Small intestine (tissue), 7 donors: ENCODE data around the gene ACMSD. TPM values are rescaled to one million over a fixed set of nuclear protein-coding genes. Genes with fewer than 3 reads are reported as not detected.

Experiments used
- DNase-seq, 2 donors: peaks; one replicate each; pipeline versions ENCODE4 v3.0.0 to v3.0.0-alpha.2; 2013
- FAIRE-seq: peaks from 2 replicates; lab custom pipeline; 2012; peaks lifted over from hg19 to GRCh38; lab: Jason Lieb, UNC
- H3K27ac ChIP-seq, 3 donors: one replicate each; pipeline ENCODE4 v1.5.1; 2013; ENCODE audit warnings: low read length in 2 of 3, mild to moderate bottlenecking in 2 of 3, control low read depth in 1 of 3, inconsistent platforms in 1 of 3, low read depth in 1 of 3, moderate library complexity in 1 of 3
- H3K27me3 ChIP-seq, 3 donors: one replicate each; pipeline ENCODE4 v1.6.1; 2013; ENCODE audit warnings: low read length in 3 of 3, inconsistent platforms in 1 of 3; ENCODE audit not compliant: control insufficient read depth in 3 of 3, insufficient read depth in 3 of 3
- H3K36me3 ChIP-seq, 3 donors: one replicate each; pipeline ENCODE4 v1.6.1; 2013; ENCODE audit warnings: low read length in 3 of 3, inconsistent platforms in 1 of 3, low read depth in 1 of 3, mild to moderate bottlenecking in 1 of 3, moderate library complexity in 1 of 3; ENCODE audit not compliant: control insufficient read depth in 3 of 3, insufficient read depth in 2 of 3
- H3K4me1 ChIP-seq, 3 donors: one replicate each; pipeline ENCODE4 v1.6.1; 2013; ENCODE audit warnings: low read length in 2 of 3, inconsistent platforms in 1 of 3, low read depth in 1 of 3, mild to moderate bottlenecking in 1 of 3, moderate library complexity in 1 of 3; ENCODE audit not compliant: control insufficient read depth in 3 of 3, insufficient read depth in 2 of 3
- H3K4me3 ChIP-seq, 3 donors: one replicate each; pipeline ENCODE4 v1.5.1; 2013; ENCODE audit warnings: low read length in 3 of 3, control low read depth in 1 of 3, inconsistent platforms in 1 of 3, low read depth in 1 of 3, mild to moderate bottlenecking in 1 of 3, moderate library complexity in 1 of 3
- H3K9me3 ChIP-seq, 2 donors: one replicate each; pipeline ENCODE4 v1.6.1; 2013; ENCODE audit warnings: low read depth in 1 of 2, low read length in 1 of 2; ENCODE audit not compliant: control insufficient read depth in 2 of 2, insufficient read depth in 1 of 2
- WGBS, 3 donors: extraction: QIAGEN DNeasy Blood & Tissue Kit; methylation state at CpG; one replicate each; pipeline ENCODE4 v1.1.7; 2013; 5-methylcytosine and 5-hydroxymethylcytosine counted together
- polyA plus RNA-seq, 4 donors: library from polyadenylated mRNA; stranded (reverse) in 3 of 4; unstranded in 1 of 4; fragments of 200-250 nt in 3 of 4; fragments of 120-200 nt in 1 of 4; gene quantifications; one replicate each; pipeline versions ENCODE4 v1.2.1 to v1.2.3, GENCODE V29; 2013
- donor health status: healthy with polysubstance abuse.
- donor health status: control.
- donor health status: control.
- donor health status: Bipolar disorder and iron deficiency.
- donor health status: healthy.

The ACMSD gene
- polyA plus RNA-seq, 4 donors, result 0.46 TPM; not detected in 3

DNA sequence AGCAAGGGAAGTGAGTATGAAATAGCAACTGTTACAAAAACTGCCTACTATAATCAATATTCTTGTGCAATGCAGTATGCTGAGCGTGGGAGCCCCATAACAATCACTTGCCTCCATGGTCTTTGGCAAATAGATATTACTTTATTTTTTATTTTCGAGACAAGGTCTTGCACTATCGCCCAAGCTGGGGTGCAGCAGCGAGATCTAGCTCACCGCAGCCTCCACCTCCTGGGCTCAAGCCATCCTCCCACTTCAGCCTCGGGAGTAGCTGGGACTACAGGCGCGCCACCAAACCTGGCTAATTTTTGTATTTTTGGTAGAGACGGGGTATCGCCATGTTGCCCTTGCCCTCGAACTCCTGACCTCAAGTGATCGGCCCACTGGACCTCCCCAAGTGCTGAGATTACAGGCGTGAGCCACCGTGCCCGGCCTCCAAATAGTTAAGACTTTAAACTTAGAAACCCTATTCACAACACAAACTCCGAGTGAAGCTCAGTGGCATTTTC is 79.0 kb downstream of the ACMSD start:
- WGBS, 3 donors, result 13 to 26% (median 15%) methylated on average over 16 of the region's 16 CpGs
- FAIRE-seq (no peak), DNase-seq (no peak)

DNA sequence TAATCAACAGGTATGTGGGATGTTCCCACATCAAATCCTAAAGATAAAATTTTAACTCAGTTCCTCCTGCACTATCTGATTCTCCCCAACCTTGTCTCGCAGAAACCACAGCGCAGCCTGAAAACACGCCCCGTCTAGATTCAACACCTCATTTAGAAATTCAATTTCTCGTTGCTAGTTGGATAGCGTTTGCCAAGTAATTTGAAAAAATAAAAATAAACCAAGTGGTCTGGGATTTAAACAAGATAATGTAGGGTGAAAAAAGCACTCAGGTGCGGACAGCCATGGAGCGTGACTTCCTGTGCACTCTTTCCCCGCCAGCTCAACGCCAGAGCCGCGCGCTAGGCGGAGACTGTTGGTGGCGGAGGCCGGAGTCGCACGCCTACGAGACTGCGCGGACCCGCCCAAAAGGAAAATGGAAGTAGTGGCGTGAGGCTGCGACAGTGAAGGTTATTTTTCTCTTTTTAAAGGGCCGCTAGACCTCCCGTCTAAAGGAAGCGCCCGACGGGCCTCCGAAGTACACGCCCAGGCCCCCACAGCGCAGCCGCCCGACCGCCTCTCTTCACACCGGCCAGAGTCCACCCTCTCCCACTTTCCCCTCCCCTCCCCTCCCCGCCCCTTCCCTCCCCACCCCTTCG is 79.6 kb downstream of the ACMSD start:
- 0% methylated on average over 36 to 38 of the region's 38 CpGs for WGBS, 3 donors
- H3K36me3 ChIP-seq, result peaks cover 0 to 4% (median 0%) of the 10 kb centered on the region in 3 donors
- peak; percentile 10 for FAIRE-seq
- no peaks in the 10 kb centered on the region for H3K27me3 ChIP-seq
- peaks cover 0 to 4% (median 0%) of the 10 kb centered on the region in 3 donors for H3K4me1 ChIP-seq
- peak overlapping the region; percentile 38 to 91 (median 56) for H3K4me3 ChIP-seq
- H3K27ac ChIP-seq, result peak overlapping the region; percentile 93 to 99 (median 98)
- DNase-seq, result peak in 1 of 2 donors; percentile 97
- H3K9me3 ChIP-seq, result no peaks in the 10 kb centered on the region

More for the DNA sequence above, 79.0 kb downstream of the ACMSD start:
- Histone ChIP-seq H3K27ac (peak overlapping the region; percentile 93 to 99 (median 98)), H3K4me1 (peaks cover 0 to 4% (median 0%) of the 10 kb centered on the region in 3 donors), H3K27me3 (no peaks in the 10 kb centered on the region), H3K4me3 (peak overlapping the region; percentile 38 to 91 (median 56)), H3K9me3 (no peaks in the 10 kb centered on the region), H3K36me3 (peaks cover 0 to 4% (median 0%) of the 10 kb centered on the region in 3 donors)

DNA sequence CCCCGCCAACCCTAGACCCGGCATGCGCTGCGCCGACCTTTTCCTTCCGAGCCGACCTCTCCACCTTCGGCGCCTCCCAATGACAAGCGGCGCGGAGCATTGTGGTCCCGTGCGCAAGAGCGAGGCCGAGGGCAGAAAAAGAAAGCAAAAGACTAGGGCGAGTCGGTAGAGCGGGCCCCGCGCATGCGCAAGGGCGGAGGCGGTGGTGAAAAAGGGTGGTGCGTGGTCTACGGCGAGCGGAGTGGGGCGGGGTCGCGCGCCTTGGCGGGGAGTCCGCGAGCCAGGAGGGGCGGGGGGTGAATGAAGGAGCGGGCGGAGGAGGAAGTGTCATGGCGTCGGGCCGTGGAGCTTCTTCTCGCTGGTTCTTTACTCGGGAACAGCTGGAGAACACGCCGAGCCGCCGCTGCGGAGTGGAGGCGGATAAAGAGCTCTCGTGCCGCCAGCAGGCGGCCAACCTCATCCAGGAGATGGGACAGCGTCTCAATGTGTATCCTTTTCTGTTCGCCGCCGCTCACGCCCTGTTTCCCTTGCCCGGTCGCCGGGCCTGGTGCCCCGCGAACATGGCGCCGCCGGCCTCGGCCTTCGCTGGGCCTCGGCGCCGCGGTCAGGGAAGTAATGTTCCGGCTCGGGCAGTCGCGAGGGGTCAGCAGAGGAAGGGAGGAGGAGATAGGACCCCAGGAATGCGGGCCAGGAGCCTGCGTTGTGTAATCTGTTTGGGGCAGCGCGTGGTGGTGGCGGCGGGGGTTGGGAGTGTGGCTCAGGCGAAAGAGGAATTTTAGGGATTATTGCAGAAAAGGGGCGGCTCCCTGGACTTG is 80.3 kb downstream of the ACMSD start, which contains the start of gene CCNT2:
Gene CCNT2 (plus strand): TSS at position 297 of the 815 bp plus-strand sequence. CDS start 33 bp downstream, at position 330.
- peaks cover 0 to 4% (median 2%) of the 10 kb centered on the region in 3 donors for H3K36me3 ChIP-seq
- H3K4me1 ChIP-seq, result peaks cover 0 to 4% (median 0%) of the 10 kb centered on the region in 3 donors
- peak within 1 kb of the TSS; percentile 88 to 96 (median 91) for H3K4me3 ChIP-seq
- FAIRE-seq (no peak), DNase-seq (peak; percentile 99 to 100)
- 0% methylated on average over 55 to 83 of the region's 83 CpGs for WGBS, 3 donors
- H3K9me3 ChIP-seq, result no peaks in the 10 kb centered on the region
- H3K27ac ChIP-seq, result peak within 1 kb of the TSS; percentile 98 to 100 (median 99)
- no peaks in the 10 kb centered on the region for H3K27me3 ChIP-seq

DNA sequence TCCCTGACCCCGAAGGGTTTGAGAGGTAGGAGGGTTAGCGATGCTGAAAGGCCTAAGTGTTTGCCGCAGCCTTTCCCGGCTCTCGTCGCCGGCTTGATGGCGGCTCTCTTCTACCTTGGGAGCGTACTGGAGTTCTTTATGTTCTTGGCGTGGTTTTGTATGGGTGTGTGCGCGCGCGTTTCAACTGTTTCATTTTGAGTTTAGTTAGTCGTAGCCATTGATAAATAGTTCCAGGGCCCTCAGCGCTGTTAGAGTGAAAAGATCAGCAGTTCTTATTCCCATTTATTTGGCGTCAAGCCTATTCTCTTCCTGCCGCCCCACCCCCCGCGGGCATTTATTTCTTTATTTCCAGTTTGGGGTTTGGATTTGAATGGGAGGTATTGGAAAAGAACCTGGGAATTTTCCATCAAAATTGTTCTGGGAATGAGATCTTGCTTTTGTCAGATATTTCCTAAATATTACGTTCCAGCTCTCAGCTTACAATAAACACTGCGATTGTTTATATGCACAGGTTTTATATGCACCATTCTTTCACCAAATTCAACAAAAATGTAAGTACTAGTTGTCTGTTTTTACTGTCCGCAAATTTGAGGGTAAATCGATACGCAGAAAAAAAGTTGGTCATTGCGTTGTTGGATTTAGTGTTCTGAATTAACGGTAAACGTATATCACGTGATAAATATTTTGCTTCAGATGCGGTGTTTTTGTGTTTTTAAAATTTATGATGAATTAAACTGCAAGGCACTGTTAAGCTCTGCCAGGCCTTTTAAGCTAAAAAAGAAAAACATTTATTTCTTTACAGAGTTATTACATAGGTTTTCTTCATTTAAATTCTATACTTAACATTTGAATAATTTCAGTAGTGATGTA is 81.2 kb downstream of the ACMSD start:
- no peaks in the 10 kb centered on the region for H3K27me3 ChIP-seq
- H3K9me3 ChIP-seq, result no peaks in the 10 kb centered on the region
- peaks cover 0 to 4% (median 2%) of the 10 kb centered on the region in 3 donors for H3K36me3 ChIP-seq
- peak overlapping the region; percentile 88 to 96 (median 91) for H3K4me3 ChIP-seq
- no peak for FAIRE-seq
- peaks cover 0 to 4% (median 0%) of the 10 kb centered on the region in 3 donors for H3K4me1 ChIP-seq
- DNase-seq, result peak; percentile 4 to 61
- H3K27ac ChIP-seq, result peak overlapping the region; percentile 98 to 100 (median 99)
- WGBS, 3 donors, result 0 to 1% (median 0%) methylated on average over 30 of the region's 30 CpGs

DNA sequence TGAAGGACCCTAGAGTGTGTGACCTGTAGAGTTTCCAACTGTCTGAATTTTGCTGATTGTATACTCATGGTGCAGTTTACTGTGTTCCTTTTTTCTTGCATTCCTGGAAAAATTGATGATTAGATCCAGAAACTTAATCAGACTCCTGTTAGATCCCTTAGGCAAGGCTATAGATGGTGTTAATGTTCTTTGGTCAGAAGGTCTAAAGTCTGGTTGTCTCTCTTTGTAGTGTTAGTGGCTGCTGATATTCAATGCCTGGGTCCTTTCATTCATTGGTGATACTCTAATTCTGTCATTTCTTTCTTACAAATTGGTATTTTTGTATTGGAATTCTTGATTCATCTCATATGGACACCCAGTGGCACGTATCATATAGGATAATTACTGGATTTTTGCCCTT is 86.5 kb downstream of the ACMSD start:
- 91 to 96% (median 96%) methylated on average over 1 of the region's 1 CpG for WGBS, 3 donors
- no peak for FAIRE-seq
- peaks cover 5 to 10% (median 7%) of the 10 kb centered on the region in 3 donors for H3K4me1 ChIP-seq
- DNase-seq, result peak in 1 of 2 donors; percentile 17
- no peaks in the 10 kb centered on the region for H3K9me3 ChIP-seq
- H3K27me3 ChIP-seq, result no peaks in the 10 kb centered on the region
- H3K4me3 ChIP-seq, result no peak overlapping the region
- no peak overlapping the region for H3K27ac ChIP-seq
- H3K36me3 ChIP-seq, result peaks cover 0 to 21% (median 2%) of the 10 kb centered on the region in 3 donors

DNA sequence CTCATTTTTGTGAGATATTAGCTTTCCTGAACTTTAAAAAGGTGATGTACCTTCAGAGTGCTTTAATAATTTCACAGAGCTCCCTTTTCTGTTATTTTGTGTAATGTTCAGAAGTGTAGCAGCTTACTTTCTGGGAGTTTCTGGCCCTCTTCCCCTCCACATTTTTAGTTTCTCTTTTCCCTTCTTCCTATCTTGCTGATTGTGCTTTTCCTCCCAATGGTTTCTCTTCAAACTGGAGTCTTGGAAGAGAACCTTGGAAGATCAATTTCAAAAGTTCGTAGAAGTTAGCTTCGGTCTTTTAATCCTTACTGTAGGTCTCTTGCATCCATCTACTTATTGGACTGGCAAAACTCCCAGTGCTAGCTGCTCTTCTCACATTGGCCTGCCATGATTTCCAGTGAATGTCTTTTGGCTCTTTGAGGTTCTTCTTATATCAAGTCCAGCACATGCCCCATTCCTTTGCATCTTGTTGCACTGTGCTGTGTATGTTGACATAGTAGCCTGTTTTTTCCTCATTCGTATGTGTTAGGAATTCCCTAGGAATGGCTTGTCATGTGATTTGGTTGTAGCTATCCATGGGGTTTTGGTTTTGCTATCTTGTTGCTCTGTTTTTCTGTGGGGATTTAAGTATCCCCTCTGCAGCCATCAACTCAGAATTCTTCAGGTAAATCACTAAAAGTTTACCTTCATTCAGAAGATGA is 88.0 kb downstream of the ACMSD start:
- DNase-seq (no peak), FAIRE-seq (no peak)
- H3K36me3 ChIP-seq, result peaks cover 0 to 18% (median 2%) of the 10 kb centered on the region in 3 donors
- 63 to 70% (median 70%) methylated on average over 3 of the region's 3 CpGs for WGBS, 3 donors
- H3K4me1 ChIP-seq, result peaks cover 5 to 10% (median 7%) of the 10 kb centered on the region in 3 donors
- H3K4me3 ChIP-seq, result no peak overlapping the region
- no peaks in the 10 kb centered on the region for H3K27me3 ChIP-seq
- H3K9me3 ChIP-seq, result no peaks in the 10 kb centered on the region
- no peak overlapping the region for H3K27ac ChIP-seq

DNA sequence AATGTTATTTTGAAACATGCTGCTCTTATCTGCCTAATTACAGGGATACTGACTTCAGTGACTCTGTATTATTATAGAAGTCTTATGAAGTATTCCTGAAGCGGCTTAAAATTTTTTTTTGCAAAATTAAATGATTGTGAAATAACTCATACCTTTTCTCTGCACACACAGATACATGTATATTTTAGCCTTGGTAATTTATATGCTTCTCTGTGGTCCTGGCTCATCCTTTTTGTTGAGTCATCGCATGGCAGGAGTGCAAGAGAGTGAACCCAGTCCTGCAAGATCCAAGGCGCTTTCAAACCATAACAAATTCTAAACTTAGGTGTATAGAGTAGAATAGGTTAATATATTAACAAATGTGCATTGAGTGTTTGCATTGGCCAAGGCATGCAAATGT is 88.8 kb downstream of the ACMSD start:
- H3K4me1 ChIP-seq, result peaks cover 5 to 10% (median 7%) of the 10 kb centered on the region in 3 donors
- no peaks in the 10 kb centered on the region for H3K9me3 ChIP-seq

More for the DNA sequence above, 88.8 kb downstream of the ACMSD start:
- DNase-seq (no peak), FAIRE-seq (no peak)
- WGBS, 3 donors, result 87 to 90% (median 88%) methylated on average over 3 of the region's 3 CpGs
- Histone ChIP-seq H3K27ac (no peak overlapping the region), H3K4me3 (no peak overlapping the region), H3K36me3 (peaks cover 0 to 23% (median 3%) of the 10 kb centered on the region in 3 donors), H3K27me3 (no peaks in the 10 kb centered on the region)
